HEK293 (cell line): Measurements from ENCODE around the gene CSTPP1.

Source experiments
- CTCF ChIA-PET: fragments of 350-600 bp; formaldehyde crosslinking; extraction: SDS; loops from one replicate; lab custom pipeline; 2021; ENCODE audit warnings: antibody characterized with exemption; lab: Yijun Ruan, JAX
- POLR2A ChIA-PET: fragments of 300-600 bp; formaldehyde crosslinking; extraction: SDS; loops from one replicate; lab custom pipeline; 2020; ENCODE audit warnings: antibody characterized with exemption, inconsistent platforms; lab: Yijun Ruan, JAX
- H3K27ac ChIP-seq: fragments of 200-500 bp; sonication (Bioruptor generic); 2 replicates; pipeline ENCODE4 v1.5.1; 2014; ENCODE audit warnings: low read depth, low read length, control low read depth, inconsistent platforms; ENCODE audit errors: extremely low read depth
- H3K36me3 ChIP-seq, 2 experiments: fragments of 200-500 bp in 1 of 2; sonication (Bioruptor generic) in 1 of 2; 1 replicate in 1 of 2; 2 replicates in 1 of 2; pipeline ENCODE4 v1.5.1; 2014 to 2017; ENCODE audit warnings: inconsistent platforms in 2 of 2, low read length in 2 of 2; ENCODE audit not compliant: control insufficient read depth in 2 of 2, insufficient read depth in 1 of 2
- H3K4me1 ChIP-seq: fragments of 200-500 bp; sonication (Bioruptor generic); 2 replicates; pipeline ENCODE4 v1.5.1; 2014; ENCODE audit warnings: mild to moderate bottlenecking, low read length, inconsistent platforms; ENCODE audit not compliant: control insufficient read depth, insufficient read depth
- H3K4me3 ChIP-seq: 2 replicates; pipeline ENCODE4 v1.5.1; 2011; ENCODE audit warnings: low read depth, mild to moderate bottlenecking, control low read depth, low read length, moderate library complexity
- H3K9me3 ChIP-seq: fragments of 200-500 bp; sonication (Bioruptor generic); 2 replicates; pipeline ENCODE4 v1.5.1; 2014; ENCODE audit warnings: low read depth, low read length, inconsistent platforms; ENCODE audit not compliant: control insufficient read depth, insufficient read depth
- BCL11B ChIP-seq: fragments of 450-650 bp; formaldehyde crosslinking; IDR thresholded peaks from 2 replicates; pipeline ENCODE4 v1.5.1; 2016; ENCODE audit warnings: low read depth, missing biosample characterization, missing genetic modification characterization
- GLIS1 ChIP-seq: fragments of 450-650 bp; formaldehyde crosslinking; IDR thresholded peaks from 2 replicates; pipeline ENCODE4 v1.5.1; 2016; ENCODE audit warnings: missing biosample characterization, missing genetic modification characterization
- OVOL3 ChIP-seq: fragments of 450-650 bp; formaldehyde crosslinking; IDR thresholded peaks from 2 replicates; pipeline ENCODE4 v1.5.1; 2016; ENCODE audit warnings: missing biosample characterization, missing genetic modification characterization
- ZBTB1 ChIP-seq: fragments of 450-650 bp; formaldehyde crosslinking; IDR thresholded peaks from 2 replicates; pipeline ENCODE4 v1.5.1; 2016; ENCODE audit warnings: missing biosample characterization, missing genetic modification characterization
- ZBTB10 ChIP-seq: fragments of 450-650 bp; formaldehyde crosslinking; IDR thresholded peaks from 2 replicates; pipeline ENCODE4 v1.5.1; 2016; ENCODE audit warnings: missing biosample characterization, missing genetic modification characterization
- ZBTB20 ChIP-seq: fragments of 450-650 bp; formaldehyde crosslinking; IDR thresholded peaks from 2 replicates; pipeline ENCODE4 v1.5.1; 2016; ENCODE audit warnings: missing biosample characterization, missing genetic modification characterization
- ZBTB7A ChIP-seq: fragments of 450-650 bp; formaldehyde crosslinking; IDR thresholded peaks from 2 replicates; pipeline ENCODE4 v1.5.1; 2016; ENCODE audit warnings: low read depth, missing biosample characterization, missing genetic modification characterization
- ZNF2 ChIP-seq: fragments of 450-650 bp; formaldehyde crosslinking; IDR thresholded peaks from 2 replicates; pipeline ENCODE4 v1.5.1; 2016; ENCODE audit warnings: missing biosample characterization, missing genetic modification characterization
- ZNF214 ChIP-seq: fragments of 450-650 bp; formaldehyde crosslinking; IDR thresholded peaks from 2 replicates; pipeline ENCODE4 v1.5.1; 2017; ENCODE audit warnings: missing biosample characterization, mild to moderate bottlenecking, missing genetic modification characterization, borderline replicate concordance
- ZNF354C ChIP-seq: fragments of 450-650 bp; formaldehyde crosslinking; IDR thresholded peaks from 2 replicates; pipeline ENCODE4 v1.5.1; 2016; ENCODE audit warnings: missing biosample characterization, missing genetic modification characterization, low read depth, borderline replicate concordance
- ZNF544 ChIP-seq: fragments of 450-650 bp; formaldehyde crosslinking; IDR thresholded peaks from 2 replicates; pipeline ENCODE4 v1.5.0; 2017; ENCODE audit warnings: missing biosample characterization, missing genetic modification characterization
- ZNF600 ChIP-seq: fragments of 450-650 bp; formaldehyde crosslinking; IDR thresholded peaks from 2 replicates; pipeline ENCODE4 v1.5.1; 2016; ENCODE audit warnings: missing biosample characterization, missing genetic modification characterization
- ZNF654 ChIP-seq: fragments of 450-650 bp; formaldehyde crosslinking; IDR thresholded peaks from 2 replicates; pipeline ENCODE4 v1.5.1; 2016; ENCODE audit warnings: low read depth, missing biosample characterization, missing genetic modification characterization
- TF ChIP-seq, protein P1 (sequence below): fragments of 450-650 bp; formaldehyde crosslinking; IDR thresholded peaks from 2 replicates; pipeline ENCODE4 v1.5.1; 2016; ENCODE audit warnings: missing biosample characterization, missing genetic modification characterization
- TF ChIP-seq, protein P2 (sequence below): fragments of 450-650 bp; formaldehyde crosslinking; IDR thresholded peaks from 2 replicates; pipeline ENCODE4 v1.5.1; 2016; ENCODE audit warnings: missing biosample characterization, missing genetic modification characterization

The CSTPP1 gene

DNA sequence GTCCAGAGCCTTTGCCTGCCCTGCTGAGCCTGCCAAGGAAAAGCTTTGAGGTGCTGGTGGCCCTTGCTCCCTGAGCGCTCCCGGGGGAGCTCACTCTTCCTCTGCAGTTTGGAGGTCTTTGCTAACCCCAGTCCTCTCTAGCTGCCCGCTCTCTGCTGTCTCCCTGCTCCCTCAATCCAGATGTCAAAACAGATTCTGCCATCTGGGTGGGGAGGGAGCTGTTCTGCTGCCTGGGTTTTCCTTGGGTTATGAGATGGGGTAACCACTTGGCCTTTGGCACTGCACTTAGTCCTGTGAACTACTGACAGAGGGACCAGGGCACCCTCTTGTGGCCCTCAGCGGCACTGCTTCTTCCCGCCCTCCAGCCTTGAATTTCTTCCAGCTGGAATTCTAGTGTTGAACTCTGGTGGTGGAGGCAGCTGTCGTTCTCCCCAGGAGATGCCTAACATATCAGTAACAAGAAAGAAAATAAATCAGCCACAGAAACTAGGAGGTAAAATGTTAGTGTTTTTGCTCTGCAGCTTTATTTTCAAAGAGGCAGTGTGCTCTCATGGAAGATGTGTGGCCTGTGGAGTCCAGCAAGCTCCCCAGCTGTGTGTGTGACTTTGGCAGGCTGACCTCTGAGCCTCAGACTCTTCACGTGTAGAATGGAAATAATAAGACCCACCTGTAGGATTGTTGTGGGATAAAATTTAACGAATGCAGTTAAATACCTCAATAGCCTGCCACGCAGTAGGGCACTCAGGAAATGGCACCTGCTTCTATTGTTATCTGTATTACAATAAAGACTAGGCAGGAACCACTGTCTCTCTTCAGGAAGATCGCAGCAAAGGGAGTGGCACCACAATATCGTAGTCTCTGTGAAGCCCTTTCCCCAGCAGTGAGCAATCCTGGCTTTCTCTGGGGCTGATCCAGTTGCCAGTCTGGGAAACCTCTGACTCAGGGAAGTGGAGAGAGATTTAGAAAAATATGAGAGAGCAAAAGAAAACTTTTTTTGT lies 216.7 kb downstream of the CSTPP1 start:
- Histone ChIP-seq H3K9me3 (no peaks in the 10 kb centered on the region), H3K4me1 (no peaks in the 10 kb centered on the region), H3K4me3 (no peak overlapping the region), H3K27ac (no peak overlapping the region), H3K36me3 (peaks cover 0 to 22% of the 10 kb centered on the region in 2 experiments; a peak in 1 of 3 replicates)
- ChIA-PET CTCF (interaction anchor here (0.6 to 4.4 kb wide), 61 partner anchors 9 to 837 kb away, joined by 3 to 48 read pairs (median 4); no protein-coding TSS in a partner anchor), POLR2A (interaction anchor here (0.8 to 1.0 kb wide), 2 partner anchors 10 to 263 kb away, joined by 3 read pairs; no protein-coding TSS in a partner anchor)
- TF ChIP-seq ZNF2 (tag by site-specific recombination), result peak; percentile 64; the same call in 1 of the 2 replicates
- peak; percentile 30; the same call in 1 of the 2 replicates for TF ChIP-seq GLIS1 (tag by site-specific recombination)
- no peak for TF ChIP-seq ZNF354C (tag by site-specific recombination)
- no peak for TF ChIP-seq ZNF214 (tag by site-specific recombination)
- no peak for TF ChIP-seq ZBTB1 (tag by site-specific recombination)
- TF ChIP-seq OVOL3, result no peak
- TF ChIP-seq ZBTB10, result no peak
- TF ChIP-seq ZNF654 (tag by site-specific recombination), result peak; percentile 86
- 0 out of 2 replicates have a peak, but pooled peaks have one; percentile 41 for TF ChIP-seq BCL11B (tag by site-specific recombination)
- peak; percentile 31; the same call in 1 of the 2 replicates for TF ChIP-seq ZNF600 (tag by site-specific recombination)
- TF ChIP-seq ZBTB20 (tag by site-specific recombination), result no peak
- TF ChIP-seq, protein P1, sequence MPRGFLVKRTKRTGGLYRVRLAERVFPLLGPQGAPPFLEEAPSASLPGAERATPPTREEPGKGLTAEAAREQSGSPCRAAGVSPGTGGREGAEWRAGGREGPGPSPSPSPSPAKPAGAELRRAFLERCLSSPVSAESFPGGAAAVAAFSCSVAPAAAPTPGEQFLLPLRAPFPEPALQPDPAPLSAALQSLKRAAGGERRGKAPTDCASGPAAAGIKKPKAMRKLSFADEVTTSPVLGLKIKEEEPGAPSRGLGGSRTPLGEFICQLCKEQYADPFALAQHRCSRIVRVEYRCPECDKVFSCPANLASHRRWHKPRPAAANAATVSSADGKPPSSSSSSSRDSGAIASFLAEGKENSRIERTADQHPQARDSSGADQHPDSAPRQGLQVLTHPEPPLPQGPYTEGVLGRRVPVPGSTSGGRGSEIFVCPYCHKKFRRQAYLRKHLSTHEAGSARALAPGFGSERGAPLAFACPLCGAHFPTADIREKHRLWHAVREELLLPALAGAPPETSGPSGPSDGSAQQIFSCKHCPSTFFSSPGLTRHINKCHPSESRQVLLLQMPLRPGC, result no peak
- TF ChIP-seq ZBTB7A (tag by site-specific recombination), result no peak
- TF ChIP-seq ZNF544 (tag by site-specific recombination), result no peak
- TF ChIP-seq, protein P2, sequence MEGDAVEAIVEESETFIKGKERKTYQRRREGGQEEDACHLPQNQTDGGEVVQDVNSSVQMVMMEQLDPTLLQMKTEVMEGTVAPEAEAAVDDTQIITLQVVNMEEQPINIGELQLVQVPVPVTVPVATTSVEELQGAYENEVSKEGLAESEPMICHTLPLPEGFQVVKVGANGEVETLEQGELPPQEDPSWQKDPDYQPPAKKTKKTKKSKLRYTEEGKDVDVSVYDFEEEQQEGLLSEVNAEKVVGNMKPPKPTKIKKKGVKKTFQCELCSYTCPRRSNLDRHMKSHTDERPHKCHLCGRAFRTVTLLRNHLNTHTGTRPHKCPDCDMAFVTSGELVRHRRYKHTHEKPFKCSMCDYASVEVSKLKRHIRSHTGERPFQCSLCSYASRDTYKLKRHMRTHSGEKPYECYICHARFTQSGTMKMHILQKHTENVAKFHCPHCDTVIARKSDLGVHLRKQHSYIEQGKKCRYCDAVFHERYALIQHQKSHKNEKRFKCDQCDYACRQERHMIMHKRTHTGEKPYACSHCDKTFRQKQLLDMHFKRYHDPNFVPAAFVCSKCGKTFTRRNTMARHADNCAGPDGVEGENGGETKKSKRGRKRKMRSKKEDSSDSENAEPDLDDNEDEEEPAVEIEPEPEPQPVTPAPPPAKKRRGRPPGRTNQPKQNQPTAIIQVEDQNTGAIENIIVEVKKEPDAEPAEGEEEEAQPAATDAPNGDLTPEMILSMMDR (tag by site-specific recombination), result peak; percentile 71
